Kidney (tissue), 14 donors: ENCODE results near the gene CD4. TPM values are rescaled to one million over a fixed set of nuclear protein-coding genes. Genes with fewer than 3 reads are reported as not detected.

Experiments used
- DNase-seq, 5 donors: peaks; one replicate each; pipeline ENCODE4 v3.0.0-alpha.2; 2013 to 2020
- FAIRE-seq: peaks from 2 replicates; lab custom pipeline; 2012; peaks lifted over from hg19 to GRCh38; lab: Jason Lieb, UNC
- H3K27ac ChIP-seq, 2 donors: one replicate each; pipeline ENCODE4 v1.7.0; 2013; ENCODE audit warnings: low read depth in 2 of 2, low read length in 2 of 2, inconsistent platforms in 1 of 2
- H3K27me3 ChIP-seq: one replicate; pipeline ENCODE4 v1.7.1; 2013; ENCODE audit warnings: low read length, inconsistent platforms; ENCODE audit not compliant: control insufficient read depth, insufficient read depth
- H3K36me3 ChIP-seq, 3 donors: one replicate each; pipeline versions ENCODE4 v1.7.0 to v1.7.1; 2013; ENCODE audit warnings: low read length in 3 of 3, control low read depth in 1 of 3, inconsistent platforms in 1 of 3; ENCODE audit not compliant: insufficient read depth in 3 of 3, control insufficient read depth in 2 of 3
- H3K4me1 ChIP-seq, 3 donors: one replicate each; pipeline versions ENCODE4 v1.7.0 to v1.7.1; 2013; ENCODE audit warnings: low read length in 3 of 3, inconsistent platforms in 1 of 3, low read depth in 1 of 3; ENCODE audit not compliant: control insufficient read depth in 2 of 3, insufficient read depth in 2 of 3
- H3K4me3 ChIP-seq, 3 donors: one replicate each; pipeline versions ENCODE4 v1.7.0 to v1.8.1; 2013; ENCODE audit warnings: low read length in 3 of 3, control low read depth in 1 of 3, inconsistent platforms in 1 of 3
- H3K9ac ChIP-seq, 3 donors: one replicate each; pipeline versions ENCODE4 v1.7.0 to v1.7.1; 2013; ENCODE audit warnings: low read length in 3 of 3, control low read depth in 1 of 3, inconsistent platforms in 1 of 3
- H3K9me3 ChIP-seq, 3 donors: one replicate each; pipeline versions ENCODE4 v1.7.0 to v1.7.1; 2013; ENCODE audit warnings: low read length in 3 of 3, control low read depth in 1 of 3, inconsistent platforms in 1 of 3; ENCODE audit not compliant: control insufficient read depth in 2 of 3, insufficient read depth in 1 of 3
- intact Hi-C: fragments of 100-400 bp; cut with DNase I; formaldehyde crosslinking; loops from one replicate; pipeline ENCODE4 v1.11.1; 2022
- polyA plus RNA-seq: library from polyadenylated mRNA; stranded (reverse); fragments of 350-450 nt; fragmentation: Illumina TruSeq; extraction: RNeasy Lipid Tissue Mini Kit (QIAGEN cat#74804); gene quantifications from one replicate; pipeline ENCODE4 v1.2.3, GENCODE V29; 2014; ENCODE audit warnings: low read depth, low replicate concordance; ENCODE audit not compliant: insufficient read depth
- total RNA-seq: library from RNA; stranded (reverse); fragmentation: NEBNext Ultra II Directional; extraction: Animal tissue kit (Norgen Biotek cat#: 25700); gene quantifications from one replicate; pipeline ENCODE4 v1.2.1, GENCODE V29; 2021
- TF ChIP-seq, protein P1 (sequence below): IDR thresholded peaks from 3 replicates; pipeline ENCODE4 v1.5.1; 2012; ENCODE audit warnings: mild to moderate bottlenecking, moderate library complexity, borderline replicate concordance; ENCODE audit not compliant: insufficient read depth; ENCODE audit errors: extremely low read depth
- donor health status: control.
- donor health status: control.
- donor health status: control.
- donor health status: control.
- donor health status: control.
- donor health status: DM: yes; HTN: yes; CAD: no.
- donor health status: Normal renal cell carcinoma (clear cell type).

Gene CD4
- total and polyA plus RNA-seq, 2 donors from 2014 or later, result 12.2 to 38.1 TPM

DNA sequence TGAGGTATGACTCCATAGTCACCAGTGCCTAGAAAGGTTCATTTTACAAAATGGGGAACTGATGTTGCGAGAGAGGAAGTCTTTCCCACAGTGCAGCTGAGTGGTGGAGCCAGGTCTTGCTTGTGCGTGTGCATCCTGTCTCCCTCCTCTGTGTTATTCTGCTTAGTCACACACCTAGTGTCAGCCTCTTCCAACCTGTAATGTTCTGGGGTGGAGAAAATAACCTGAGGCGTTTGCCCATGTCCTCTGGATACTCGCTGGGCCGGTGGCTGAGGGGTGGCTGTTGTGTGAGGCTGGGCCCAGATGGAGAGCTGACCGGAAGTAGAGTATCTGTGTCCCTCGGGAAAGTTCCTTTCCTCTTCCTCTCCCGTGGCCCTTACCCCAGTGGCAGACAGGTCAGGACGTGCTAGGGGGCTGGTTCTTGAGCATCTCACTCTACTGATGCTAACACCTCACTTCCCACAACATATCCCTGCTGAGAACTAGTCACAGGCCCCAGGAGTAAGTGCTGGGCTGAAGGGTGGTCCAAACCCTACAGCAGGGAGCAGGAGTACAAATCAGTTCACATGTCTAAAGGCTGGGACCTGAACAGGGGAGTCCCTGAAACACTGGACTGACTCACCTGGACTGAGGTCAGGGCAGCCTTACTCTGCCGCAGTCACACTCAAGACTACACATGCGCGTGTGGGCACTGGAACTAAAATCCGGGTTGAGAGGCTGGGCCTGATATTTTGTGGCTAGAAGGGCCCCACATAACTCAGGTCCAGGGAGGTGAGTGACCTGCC, 43.4 kb upstream of the CD4 start:
- FAIRE-seq (no peak), DNase-seq (peak in 1 of 5 donors; percentile 73)
- intact Hi-C loops, result no loop called here
- H3K27ac ChIP-seq, result no peak overlapping the region
- H3K36me3 ChIP-seq, result peaks cover 12 to 44% (median 26%) of the 10 kb centered on the region in 3 donors
- no peaks in the 10 kb centered on the region for H3K27me3 ChIP-seq
- H3K4me1 ChIP-seq, result peaks cover 0 to 3% (median 0%) of the 10 kb centered on the region in 3 donors
- H3K4me3 ChIP-seq, result no peak overlapping the region
- TF ChIP-seq, protein P1, sequence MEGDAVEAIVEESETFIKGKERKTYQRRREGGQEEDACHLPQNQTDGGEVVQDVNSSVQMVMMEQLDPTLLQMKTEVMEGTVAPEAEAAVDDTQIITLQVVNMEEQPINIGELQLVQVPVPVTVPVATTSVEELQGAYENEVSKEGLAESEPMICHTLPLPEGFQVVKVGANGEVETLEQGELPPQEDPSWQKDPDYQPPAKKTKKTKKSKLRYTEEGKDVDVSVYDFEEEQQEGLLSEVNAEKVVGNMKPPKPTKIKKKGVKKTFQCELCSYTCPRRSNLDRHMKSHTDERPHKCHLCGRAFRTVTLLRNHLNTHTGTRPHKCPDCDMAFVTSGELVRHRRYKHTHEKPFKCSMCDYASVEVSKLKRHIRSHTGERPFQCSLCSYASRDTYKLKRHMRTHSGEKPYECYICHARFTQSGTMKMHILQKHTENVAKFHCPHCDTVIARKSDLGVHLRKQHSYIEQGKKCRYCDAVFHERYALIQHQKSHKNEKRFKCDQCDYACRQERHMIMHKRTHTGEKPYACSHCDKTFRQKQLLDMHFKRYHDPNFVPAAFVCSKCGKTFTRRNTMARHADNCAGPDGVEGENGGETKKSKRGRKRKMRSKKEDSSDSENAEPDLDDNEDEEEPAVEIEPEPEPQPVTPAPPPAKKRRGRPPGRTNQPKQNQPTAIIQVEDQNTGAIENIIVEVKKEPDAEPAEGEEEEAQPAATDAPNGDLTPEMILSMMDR, result no peak
- no peaks in the 10 kb centered on the region for H3K9me3 ChIP-seq
- no peak overlapping the region for H3K9ac ChIP-seq

DNA sequence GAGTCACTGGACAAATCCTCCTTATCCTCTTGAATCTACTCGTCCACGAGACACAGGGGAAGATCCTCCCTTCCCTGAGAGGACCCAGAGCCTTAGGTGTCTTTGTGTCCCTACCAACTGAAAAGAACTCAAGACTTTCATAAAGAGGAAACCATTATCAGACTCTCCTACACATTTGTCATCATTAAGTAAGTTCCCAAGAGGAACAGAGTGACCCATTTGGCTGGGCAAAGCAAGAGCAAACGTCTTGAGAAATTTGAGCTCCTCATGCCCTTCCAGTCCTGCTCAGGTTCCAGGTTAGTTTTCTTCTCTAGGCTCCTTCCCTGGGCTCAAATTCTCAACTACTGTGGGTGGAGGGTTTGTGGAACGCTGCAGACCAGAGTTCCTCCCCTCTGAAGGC, 42.1 kb upstream of the CD4 start:
- intact Hi-C loops, result no loop called here
- Histone ChIP-seq H3K27me3 (no peaks in the 10 kb centered on the region), H3K9ac (no peak overlapping the region), H3K9me3 (no peaks in the 10 kb centered on the region), H3K36me3 (peaks cover 12 to 56% (median 30%) of the 10 kb centered on the region in 3 donors), H3K27ac (no peak overlapping the region), H3K4me3 (no peak overlapping the region), H3K4me1 (peaks cover 2 to 9% (median 5%) of the 10 kb centered on the region in 3 donors)
- TF ChIP-seq, protein P1, result no peak
- DNase-seq (no peak), FAIRE-seq (no peak)

DNA sequence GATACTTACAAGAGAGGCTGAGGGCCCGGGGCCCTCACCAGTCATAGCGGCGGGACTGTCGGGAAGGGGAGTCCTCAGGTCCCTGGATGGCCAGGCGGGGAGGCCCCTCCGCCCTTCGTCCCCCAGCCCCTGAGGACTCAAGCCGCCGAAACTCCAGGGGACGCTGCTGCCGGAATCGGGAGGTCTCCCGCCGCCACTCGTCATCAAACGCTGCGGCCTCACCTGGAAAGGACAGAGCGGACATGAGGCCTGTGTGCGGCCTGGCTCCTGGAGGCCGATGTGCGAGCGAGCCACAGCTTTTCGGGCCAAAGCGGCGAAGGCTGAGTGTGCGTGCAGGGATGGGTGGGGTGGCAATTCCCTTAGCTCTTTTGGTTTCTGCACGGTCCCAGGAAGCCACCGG, 40.6 kb upstream of the CD4 start:
- Histone ChIP-seq H3K4me1 (peaks cover 4 to 12% (median 7%) of the 10 kb centered on the region in 3 donors), H3K9ac (no peak overlapping the region), H3K9me3 (no peaks in the 10 kb centered on the region), H3K4me3 (no peak overlapping the region), H3K36me3 (peaks cover 12 to 57% (median 30%) of the 10 kb centered on the region in 3 donors), H3K27ac (no peak overlapping the region), H3K27me3 (no peaks in the 10 kb centered on the region)
- no peak for FAIRE-seq
- intact Hi-C loops, result no loop called here
- TF ChIP-seq, protein P1, result no peak
- peak in 1 of 5 donors; percentile 77 for DNase-seq
